H1 (cell line): ENCODE data around the gene CNOT10. TPM values are rescaled to one million over a fixed set of nuclear protein-coding genes. Genes with fewer than 3 reads are reported as not detected.
A peak's percentile ranks its signal among the peaks of the same experiment; 100 is the strongest.

Experiments used
- CBX5 ChIP-seq: fragments of 300-800, 300-1000 bp; sonication (generic); IDR thresholded peaks from 2 replicates; pipeline ENCODE4 v1.7.1; 2016; ENCODE audit warnings: antibody characterized with exemption, low read length, low read depth
- POLR2AphosphoS5 ChIP-seq: IDR thresholded peaks from 2 replicates; pipeline ENCODE4 v1.6.1; 2011; ENCODE audit warnings: low read depth, low read length
- RAD21 ChIP-seq, 2 experiments: IDR thresholded peaks in 1 of 2; conservative IDR thresholded peaks in 1 of 2; 2 replicates each; pipeline ENCODE4 v1.6.1; 2011; ENCODE audit warnings: low read depth in 2 of 2, low read length in 2 of 2, improper control_type of control experiment in 1 of 2, inconsistent platforms in 1 of 2, mild to moderate bottlenecking in 1 of 2, moderate library complexity in 1 of 2
- RNF2 ChIP-seq: fragments of 200-900, 300-1000 bp; sonication (generic); IDR thresholded peaks from 2 replicates; pipeline ENCODE4 v1.7.1; 2016; ENCODE audit warnings: borderline replicate concordance, low read depth, mild to moderate bottlenecking, antibody characterized with exemption, low read length; ENCODE audit not compliant: poor library complexity, severe bottlenecking; ENCODE audit errors: missing control alignments
- polyA plus RNA-seq, 7 experiments: library from polyadenylated mRNA; depleted of rRNA in 3 of 7; stranded (reverse) in 5 of 7; unstranded in 2 of 7; fragments of >200 nt in 5 of 7; fragments of 200-250 nt in 2 of 7; gene quantifications; 1 replicate in 5 of 7; 2 replicates in 1 of 7; 4 replicates in 1 of 7; pipeline versions ENCODE4 v1.2.1 to v1.2.3, GENCODE V29; 2011 to 2013; ENCODE audit warnings: missing spikeins in 2 of 7, mixed read lengths in 2 of 7
- total RNA-seq: library from RNA; stranded (reverse); fragmentation: NEBNext Ultra II Directional; extraction: Animal tissue kit (Norgen Biotek cat#: 25700); gene quantifications from 2 replicates; pipeline ENCODE4 v1.2.1, GENCODE V29; 2021

Gene CNOT10
- total and polyA plus RNA-seq, 2 of the 8 experiments (the other 6 are each of a cell fraction or from before 2014, with no cell fraction given), result 39.9 to 55.9 TPM

GRCh38 chr3:32821686-32822296 lies 136.8 kb downstream of the CNOT10 start (continued):
- TF ChIP-seq RNF2, result no peak
- 0 out of 4 replicates have a peak, but pooled peaks of 1 of the 2 experiments have one; percentile 4 for TF ChIP-seq RAD21 (IDR thresholded peaks at IDR 0.05 in 1 of 2, conservative IDR thresholded peaks at IDR 0.05 in 1 of 2; ENCODE audit: low read depth in 2 of 2, low read length in 2 of 2)
- TF ChIP-seq CBX5, result no peak
- TF ChIP-seq POLR2AphosphoS5, result peak; percentile 54
